GM13976 (cell line): ENCODE measurements around the gene COLGALT1.

ENCODE experiments used
- DNase-seq: peaks from one replicate; pipeline ENCODE4 v3.0.0; 2012; ENCODE audit warnings: low spot score
- CTCF ChIP-seq: IDR thresholded peaks from 2 replicates; pipeline ENCODE4 v1.5.1; 2012; ENCODE audit warnings: borderline replicate concordance, mild to moderate bottlenecking; ENCODE audit not compliant: insufficient read depth; ENCODE audit errors: extremely low read depth, missing control alignments, control extremely low read depth
- in situ Hi-C: fragments of 300-500 bp; cut with MboI; formaldehyde crosslinking; loops from one replicate; pipeline ENCODE4 v1.12.0; 2022; ENCODE audit warnings: low sequenced_read_pairs, mixed read lengths, inconsistent platforms; ENCODE audit not compliant: unreplicated experiment

The COLGALT1 gene

GRCh38 chr19:17618936-17619335 is 63.5 kb downstream of the COLGALT1 start:
- TF ChIP-seq CTCF = no peak
- no peak for DNase-seq
- in situ Hi-C loops = no loop called here

GRCh38 chr19:17620696-17621095 is 65.2 kb downstream of the COLGALT1 start:
- no peak for TF ChIP-seq CTCF
- in situ Hi-C loops = no loop called here
- no peak for DNase-seq

GRCh38 chr19:17623224-17623935 is 67.9 kb downstream of the COLGALT1 start:
- in situ Hi-C loops = no loop called here
- TF ChIP-seq CTCF = no peak
- no peak for DNase-seq

- in situ Hi-C loops = no loop called here
- no peak for TF ChIP-seq CTCF
- no peak for DNase-seq
These were observed 69.0 kb downstream of the COLGALT1 start for GRCh38 chr19:17624314-17624991.

- TF ChIP-seq CTCF = no peak
- in situ Hi-C loops = no loop called here
- no peak for DNase-seq
These were observed 69.6 kb downstream of the COLGALT1 start for GRCh38 chr19:17625043-17625442.

- no peak for TF ChIP-seq CTCF
- in situ Hi-C loops = no loop called here
- no peak for DNase-seq
These were observed 70.5 kb downstream of the COLGALT1 start for GRCh38 chr19:17625980-17626379.

GRCh38 chr19:17626456-17627015 is 71.1 kb downstream of the COLGALT1 start:
- in situ Hi-C loops = no loop called here
- DNase-seq = no peak
- no peak for TF ChIP-seq CTCF
